Measurements from ENCODE around the gene NFATC3.
"Not testable (repeated sequence)": the region's sequence is repeated elsewhere in the genome, so short reads cannot be mapped to it uniquely, and the experiment has no call there.

NFATC3 gene

DNA sequence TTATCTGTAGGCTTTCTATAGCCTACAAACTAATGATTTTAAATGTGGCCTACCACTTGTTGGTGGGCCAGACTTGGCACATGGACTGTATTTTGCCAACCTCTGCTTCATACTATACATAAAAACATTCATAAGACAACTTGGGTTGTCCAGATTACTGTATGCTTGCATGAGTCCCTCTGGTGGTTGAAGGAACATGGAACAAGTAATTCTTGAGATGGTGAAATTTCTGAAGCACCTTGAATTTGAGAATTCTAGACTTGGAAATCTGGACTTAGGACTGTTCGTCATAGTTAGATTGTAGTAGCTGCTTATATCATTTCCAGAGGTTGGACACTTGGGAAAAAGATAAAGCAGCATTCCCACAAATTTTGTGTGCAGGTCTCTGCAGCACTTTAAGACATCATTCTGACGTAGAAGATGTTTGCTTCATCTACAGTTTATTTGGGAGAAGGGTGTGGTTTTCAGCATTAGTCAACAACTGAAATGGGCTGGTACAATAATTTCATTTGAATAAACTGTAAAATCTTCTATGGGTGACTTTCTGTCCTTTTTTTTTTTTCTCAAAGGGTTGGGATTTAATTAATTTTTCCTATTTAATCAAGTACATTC, 31.2 kb downstream of the NFATC3 start:
- DNase-seq (ENCODE audit: low spot score) = no peak

GRCh38 chr16:68117884-68118283, 32.7 kb downstream of the NFATC3 start:
- DNase-seq (ENCODE audit: low spot score) = no peak

GRCh38 chr16:68118954-68119353, 33.8 kb downstream of the NFATC3 start:
- DNase-seq (ENCODE audit: low spot score) = not testable (repeated sequence)

- DNase-seq (ENCODE audit: low spot score) = not testable (repeated sequence)
Observed at GRCh38 chr16:68120496-68120895, 35.3 kb downstream of the NFATC3 start.

- no peak for DNase-seq (ENCODE audit: low spot score)
Observed at GRCh38 chr16:68126395-68126794, 41.2 kb downstream of the NFATC3 start.

DNA sequence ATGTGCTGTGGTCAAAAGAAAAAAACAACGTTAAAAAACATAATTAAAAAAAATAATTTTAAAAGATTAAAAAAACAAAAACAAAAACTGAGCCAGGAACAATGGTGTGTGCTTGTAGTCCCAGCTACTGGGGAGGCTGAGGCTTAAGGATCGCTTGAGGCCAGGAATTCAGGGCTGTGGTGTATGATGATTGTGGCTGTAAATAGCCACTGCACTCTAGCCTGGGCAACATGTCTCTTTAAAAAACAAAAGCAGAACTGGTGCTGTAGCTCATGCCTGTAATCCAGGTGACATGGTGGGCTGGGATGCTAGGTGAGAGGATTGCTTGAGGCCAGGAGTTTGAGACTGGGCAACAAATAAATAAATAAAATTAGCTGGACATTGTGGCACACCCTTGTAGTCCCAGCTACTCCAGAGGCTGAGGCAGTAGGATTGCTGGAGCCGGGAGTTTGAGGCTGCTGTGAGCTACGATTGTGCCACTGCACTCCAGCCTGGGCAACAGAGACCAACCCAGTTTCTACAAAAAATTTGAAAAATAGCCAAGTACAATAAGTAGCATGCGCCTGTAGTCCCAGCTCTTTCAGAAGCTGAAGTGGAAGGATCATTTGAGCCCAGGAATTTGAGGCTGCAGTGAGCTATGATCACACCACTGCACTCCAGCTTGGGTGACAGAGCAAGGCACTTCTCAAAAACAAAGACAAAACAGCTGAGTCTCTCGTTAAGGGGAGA, 43.6 kb downstream of the NFATC3 start:
- no peak for DNase-seq (ENCODE audit: low spot score)

- DNase-seq (ENCODE audit: low spot score) = no peak
Observed at GRCh38 chr16:68130520-68130919, 45.4 kb downstream of the NFATC3 start.

DNA sequence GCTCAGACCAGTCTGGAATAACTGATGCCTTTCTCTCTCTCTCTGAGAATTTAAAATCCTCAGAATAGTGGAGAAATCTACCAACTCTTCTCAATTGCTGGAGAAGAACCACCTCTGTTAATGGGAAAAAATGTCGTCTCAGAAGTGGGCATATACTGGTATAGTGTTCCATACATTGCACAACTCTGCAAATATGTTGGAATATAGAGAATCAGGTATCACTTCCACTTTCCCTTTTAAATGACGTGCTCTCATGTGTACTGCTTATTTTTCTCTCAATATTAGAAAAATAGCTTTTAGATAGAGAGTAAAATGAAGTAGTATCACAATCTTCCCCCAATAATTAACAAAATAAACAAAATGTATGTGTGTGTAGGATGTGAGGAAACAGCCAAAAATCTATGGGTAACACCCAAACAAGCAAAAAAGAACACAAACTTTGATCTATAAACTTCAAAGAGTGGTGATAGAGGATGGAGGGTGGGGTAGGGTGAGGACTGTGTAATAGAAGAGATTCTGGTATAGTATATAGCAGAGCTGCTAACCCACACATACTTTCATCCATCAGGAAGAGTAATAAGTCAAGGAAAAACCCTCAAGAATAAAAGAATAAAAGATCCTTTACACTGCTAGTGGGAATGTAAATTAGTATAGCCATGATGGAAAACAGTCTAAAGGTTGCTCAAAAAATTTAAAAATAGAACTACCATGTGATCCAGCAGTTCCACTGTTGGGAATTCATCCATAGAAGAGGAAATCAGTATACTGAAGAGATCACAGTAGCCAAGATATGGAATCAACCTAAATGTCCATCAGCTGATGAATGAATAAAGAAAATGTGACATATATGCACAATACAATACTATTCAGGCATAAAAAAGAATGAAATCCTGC, 46.9 kb downstream of the NFATC3 start:
- DNase-seq (ENCODE audit: low spot score) = no peak

DNA sequence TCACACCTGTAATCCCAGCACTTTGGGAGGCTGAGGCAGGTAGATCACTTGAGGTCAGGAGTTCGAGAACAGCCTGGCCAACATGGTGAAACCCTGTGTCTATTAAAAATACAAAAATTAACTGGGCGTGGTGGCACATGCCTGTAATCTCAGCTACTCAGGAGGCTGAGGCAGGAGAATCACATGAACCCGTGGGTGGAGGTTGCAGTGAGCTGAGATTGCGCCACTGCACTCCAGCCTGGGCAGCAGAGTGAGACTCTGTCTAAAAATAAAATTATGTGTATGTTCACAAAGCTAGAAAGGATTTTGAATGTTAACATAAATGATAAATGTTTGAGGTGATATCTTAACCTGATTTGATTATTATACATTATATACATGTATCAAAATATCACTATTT, 47.8 kb downstream of the NFATC3 start:
- not testable (repeated sequence) for DNase-seq (ENCODE audit: low spot score)

- no peak for DNase-seq (ENCODE audit: low spot score)
Observed at GRCh38 chr16:68134644-68135043, 49.5 kb downstream of the NFATC3 start.

DNA sequence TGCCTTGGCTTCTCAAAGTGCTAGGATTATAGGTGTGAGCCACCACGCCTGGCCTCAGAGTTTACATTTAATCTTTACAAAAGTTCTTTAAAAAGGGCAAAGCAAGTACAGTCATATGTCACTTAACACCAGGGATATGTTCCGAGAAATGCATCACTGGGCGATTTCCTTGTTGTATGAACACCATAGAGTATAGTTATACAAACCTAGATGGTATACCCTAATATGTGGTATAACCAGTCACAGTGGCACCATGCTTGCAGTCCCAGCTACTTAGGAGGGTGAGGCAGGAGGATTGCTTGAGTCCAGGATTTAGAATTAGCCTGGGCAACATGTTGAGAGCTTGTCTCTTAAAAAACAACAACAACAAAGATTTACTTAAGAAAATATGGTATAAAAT, 51.3 kb downstream of the NFATC3 start:
- no peak for DNase-seq (ENCODE audit: low spot score)

DNA sequence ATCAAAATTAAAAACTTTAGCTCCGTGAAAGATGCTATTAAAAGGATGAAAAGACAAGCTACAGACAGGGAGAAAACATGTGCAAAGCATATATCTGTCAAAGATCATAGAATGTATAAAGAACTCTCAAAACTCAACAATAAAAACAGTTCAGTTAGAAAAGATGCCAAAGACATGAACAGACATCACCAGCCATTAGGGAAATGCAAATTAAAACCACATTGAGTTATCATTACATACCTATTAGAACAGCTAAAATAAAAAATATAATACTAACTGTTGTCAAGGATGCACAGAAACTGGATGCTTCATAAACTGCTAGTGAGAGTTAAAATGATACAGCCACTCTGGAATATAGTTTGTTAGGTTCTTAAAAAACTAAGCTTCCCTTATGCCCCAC, 58.8 kb downstream of the NFATC3 start:
- DNase-seq (ENCODE audit: low spot score) = no peak

DNA sequence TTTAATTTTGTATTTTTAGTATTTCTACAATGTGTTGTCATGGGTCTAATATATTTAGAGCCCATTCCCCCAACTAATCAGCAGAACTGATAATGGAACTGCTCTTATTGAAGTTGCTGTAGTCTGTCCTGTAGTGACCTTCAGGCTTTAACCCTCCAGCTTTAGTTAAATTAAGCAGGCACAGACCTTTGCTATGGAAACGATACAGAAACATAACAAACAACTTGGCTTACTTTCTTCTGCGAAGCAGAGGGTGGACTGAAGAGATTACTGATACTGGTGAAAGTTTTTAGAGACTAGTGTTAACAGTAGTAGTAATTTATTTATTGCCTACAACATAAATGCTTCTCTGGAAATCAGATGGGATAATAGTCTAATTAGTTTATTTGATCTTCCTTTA, 61.4 kb downstream of the NFATC3 start:
- DNase-seq (ENCODE audit: low spot score) = no peak

DNA sequence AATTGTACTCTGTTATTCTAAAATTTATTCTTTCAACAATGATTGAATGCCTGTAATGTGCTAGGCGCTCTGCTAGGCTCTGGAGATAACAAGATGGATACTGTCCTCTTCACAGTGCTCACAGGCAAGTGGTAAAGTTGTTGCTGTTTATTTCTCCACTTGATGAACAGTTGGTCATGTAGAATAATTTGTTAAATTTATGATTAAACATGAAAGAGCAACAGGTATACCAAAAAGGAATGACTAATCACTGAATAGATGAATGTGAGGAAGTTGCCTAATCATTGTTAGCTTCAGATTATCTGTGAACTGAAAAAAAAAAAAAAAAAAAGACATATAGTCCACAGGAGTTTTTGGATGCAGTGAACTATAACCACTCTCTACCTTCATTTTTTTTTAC, 62.3 kb downstream of the NFATC3 start:
- DNase-seq (ENCODE audit: low spot score) = no peak

GRCh38 chr16:68149596-68149995, 64.4 kb downstream of the NFATC3 start:
- DNase-seq (ENCODE audit: low spot score) = no peak

DNA sequence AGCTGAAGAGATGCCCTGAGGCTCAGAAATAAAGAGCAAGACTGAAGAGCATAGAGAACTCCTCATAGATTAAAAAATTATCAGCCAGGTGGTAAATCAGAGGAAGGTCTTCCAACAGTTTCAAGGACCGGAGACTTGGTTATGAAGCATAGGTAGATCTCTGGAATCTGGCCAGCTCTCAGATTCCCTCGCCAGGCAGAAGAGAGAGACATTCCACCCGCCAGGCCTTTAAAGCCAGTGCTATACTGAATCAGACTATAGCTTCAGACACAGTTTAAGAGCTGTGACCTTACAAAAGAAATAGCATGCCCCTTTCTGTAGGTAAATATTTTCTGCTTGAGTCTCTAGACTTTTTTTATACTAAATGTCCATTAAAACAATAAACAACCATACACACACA, 70.3 kb downstream of the NFATC3 start:
- no peak for DNase-seq (ENCODE audit: low spot score)

GRCh38 chr16:68162413-68162812, 77.2 kb downstream of the NFATC3 start:
- DNase-seq (ENCODE audit: low spot score) = no peak

- DNase-seq (ENCODE audit: low spot score) = not testable (repeated sequence)
Observed at GRCh38 chr16:68163275-68163674, 78.1 kb downstream of the NFATC3 start.

GRCh38 chr16:68166264-68166663, 81.1 kb downstream of the NFATC3 start:
- no peak for DNase-seq (ENCODE audit: low spot score)

- DNase-seq (ENCODE audit: low spot score) = no peak
Observed at GRCh38 chr16:68179196-68179795, 94.1 kb downstream of the NFATC3 start.

DNA sequence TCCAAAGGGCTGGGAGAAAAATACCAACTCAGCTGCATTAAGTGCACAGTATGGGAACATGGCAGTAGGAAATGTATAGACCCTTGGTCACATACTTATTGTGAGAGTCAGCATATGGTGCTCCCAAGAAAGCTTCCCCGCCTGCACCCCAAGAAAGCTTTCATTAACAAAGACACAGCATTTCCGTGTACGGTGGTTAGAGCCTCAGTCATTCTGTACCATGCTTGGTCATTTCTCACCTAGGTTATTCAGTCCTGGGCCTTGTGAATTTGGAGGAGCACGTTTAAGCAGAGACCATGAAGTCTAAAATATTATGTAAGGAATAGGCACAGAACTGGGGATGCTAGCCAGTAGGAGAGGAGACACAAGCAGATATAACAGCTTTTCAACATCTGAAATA, 94.7 kb downstream of the NFATC3 start:
- DNase-seq (ENCODE audit: low spot score) = no peak

DNA sequence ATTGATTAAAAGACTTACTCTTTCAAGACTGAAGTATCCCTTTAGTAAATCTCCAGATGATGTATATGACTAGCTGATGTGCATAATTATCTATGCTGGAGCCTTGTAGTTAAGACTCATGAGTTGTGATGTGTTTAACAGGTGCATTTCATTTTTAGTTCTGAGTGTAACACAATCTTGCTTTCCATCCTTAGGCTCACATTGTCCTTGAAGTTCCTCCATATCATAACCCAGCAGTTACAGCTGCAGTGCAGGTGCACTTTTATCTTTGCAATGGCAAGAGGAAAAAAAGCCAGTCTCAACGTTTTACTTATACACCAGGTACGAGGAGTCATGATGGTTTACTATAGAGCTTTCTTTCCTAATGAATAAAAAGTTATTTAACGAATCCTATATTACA, 97.9 kb downstream of the NFATC3 start:
- DNase-seq (ENCODE audit: low spot score) = no peak

DNA sequence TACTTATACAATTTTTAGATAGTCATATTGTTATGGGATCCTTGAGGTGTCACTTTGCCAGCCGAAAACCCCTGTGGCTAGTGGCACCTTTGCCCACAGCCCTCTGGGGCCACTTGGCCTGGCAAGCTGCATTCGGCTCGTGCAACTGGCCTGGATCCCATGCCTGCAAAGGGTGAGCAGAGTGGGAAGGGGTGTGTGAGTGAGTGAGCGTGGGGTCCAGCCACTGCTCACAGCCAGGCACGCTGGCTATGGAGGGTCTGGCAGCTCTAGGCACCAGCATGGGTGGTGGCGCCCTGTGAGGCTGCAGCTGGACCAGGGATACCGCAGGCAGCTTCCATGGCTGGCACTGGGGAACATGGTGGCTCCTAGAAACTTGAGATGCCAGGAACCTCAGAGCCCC, 101.7 kb downstream of the NFATC3 start:
- no peak for DNase-seq (ENCODE audit: low spot score)

Measured in kidney capillary endothelial cell (primary cell).